ENCODE results near the gene TEDC2. TPM values are rescaled to one million over a fixed set of nuclear protein-coding genes. Genes with fewer than 3 reads are reported as not detected.

Gene TEDC2
- total RNA-seq, 3 donors from 2014 or later (not counting 1 experiment from before 2014, with no cell fraction given), result 0.47 to 2.2 (median 0.55) TPM

DNA sequence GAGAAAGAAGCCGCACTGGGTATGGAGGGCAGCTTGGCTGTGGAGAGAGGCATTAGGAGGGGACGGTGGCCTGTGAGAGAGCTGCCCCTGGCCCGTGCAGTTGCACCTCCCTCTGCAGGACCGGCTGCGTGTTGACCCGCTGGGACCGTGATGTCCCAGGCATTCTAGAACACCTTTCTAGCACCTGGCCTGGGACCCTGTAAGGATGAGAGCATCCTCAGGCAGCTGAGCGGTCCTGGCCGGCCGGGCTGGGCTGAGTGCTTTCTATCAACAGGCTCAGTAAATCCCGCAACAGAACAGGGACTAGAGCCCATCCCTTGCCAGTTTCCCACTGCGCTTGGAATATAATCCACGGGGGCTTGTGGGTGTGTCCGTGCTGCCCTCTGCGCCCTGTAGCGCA, 29.7 kb downstream of the TEDC2 start:
- Histone ChIP-seq H3K9me3 (ENCODE audit: control insufficient read depth, insufficient read depth, low read length) (no peaks in the 10 kb centered on the region), H3K27ac (ENCODE audit: low read length) (no peak overlapping the region), H3K36me3 (ENCODE audit: control insufficient read depth, insufficient read depth, low read length) (no peaks in the 10 kb centered on the region), H3K4me3 (ENCODE audit: low read length) (no peak overlapping the region), H3K4me1 (ENCODE audit: control insufficient read depth, insufficient read depth, low read length) (peaks cover 37% of the 10 kb centered on the region), H3K27me3 (ENCODE audit: control insufficient read depth, insufficient read depth, low read length) (no peaks in the 10 kb centered on the region)
- no peaks in the 10 kb centered on the region for H3K36me3 Mint-ChIP-seq
- 96% methylated on average over 16 of the region's 16 CpGs for WGBS (ENCODE audit: insufficient coverage)
- no peaks in the 10 kb centered on the region for H3K9me3 Mint-ChIP-seq
- H3K4me3 Mint-ChIP-seq, result no peak overlapping the region
- H3K27ac Mint-ChIP-seq, result no peak overlapping the region
- peaks cover 0 to 3% of the 10 kb centered on the region in 2 donors for H3K27me3 Mint-ChIP-seq (ENCODE audit: low read depth in 2 of 2)
- no peak for ATAC-seq
- intact Hi-C loops (cut with micrococcal nuclease), result loop anchor here (10.0 kb wide), 1 partner anchor 485 kb away; the partner anchor contains the start of gene ZNF598
- H3K4me1 Mint-ChIP-seq, result peaks cover 15 to 25% of the 10 kb centered on the region in 2 donors
- DNase-seq, result no peak
- TF ChIP-seq, protein P1, sequence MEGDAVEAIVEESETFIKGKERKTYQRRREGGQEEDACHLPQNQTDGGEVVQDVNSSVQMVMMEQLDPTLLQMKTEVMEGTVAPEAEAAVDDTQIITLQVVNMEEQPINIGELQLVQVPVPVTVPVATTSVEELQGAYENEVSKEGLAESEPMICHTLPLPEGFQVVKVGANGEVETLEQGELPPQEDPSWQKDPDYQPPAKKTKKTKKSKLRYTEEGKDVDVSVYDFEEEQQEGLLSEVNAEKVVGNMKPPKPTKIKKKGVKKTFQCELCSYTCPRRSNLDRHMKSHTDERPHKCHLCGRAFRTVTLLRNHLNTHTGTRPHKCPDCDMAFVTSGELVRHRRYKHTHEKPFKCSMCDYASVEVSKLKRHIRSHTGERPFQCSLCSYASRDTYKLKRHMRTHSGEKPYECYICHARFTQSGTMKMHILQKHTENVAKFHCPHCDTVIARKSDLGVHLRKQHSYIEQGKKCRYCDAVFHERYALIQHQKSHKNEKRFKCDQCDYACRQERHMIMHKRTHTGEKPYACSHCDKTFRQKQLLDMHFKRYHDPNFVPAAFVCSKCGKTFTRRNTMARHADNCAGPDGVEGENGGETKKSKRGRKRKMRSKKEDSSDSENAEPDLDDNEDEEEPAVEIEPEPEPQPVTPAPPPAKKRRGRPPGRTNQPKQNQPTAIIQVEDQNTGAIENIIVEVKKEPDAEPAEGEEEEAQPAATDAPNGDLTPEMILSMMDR (IDR thresholded peaks at IDR 0.05), result no peak

GRCh38 chr16:2490190-2491105, 30.5 kb downstream of the TEDC2 start:
- ATAC-seq (no peak), DNase-seq (no peak)
- 95% methylated on average over 23 of the region's 23 CpGs for WGBS (ENCODE audit: insufficient coverage)
- Mint-ChIP-seq H3K4me3 (no peak overlapping the region), H3K4me1 (peaks cover 15 to 24% of the 10 kb centered on the region in 2 donors), H3K9me3 (no peaks in the 10 kb centered on the region), H3K27ac (no peak overlapping the region), H3K36me3 (no peaks in the 10 kb centered on the region), H3K27me3 (ENCODE audit: low read depth in 2 of 2) (peaks cover 0 to 3% of the 10 kb centered on the region in 2 donors)
- Histone ChIP-seq H3K4me1 (ENCODE audit: control insufficient read depth, insufficient read depth, low read length) (peaks cover 32% of the 10 kb centered on the region), H3K27ac (ENCODE audit: low read length) (no peak overlapping the region), H3K4me3 (ENCODE audit: low read length) (no peak overlapping the region), H3K27me3 (ENCODE audit: control insufficient read depth, insufficient read depth, low read length) (no peaks in the 10 kb centered on the region), H3K9me3 (ENCODE audit: control insufficient read depth, insufficient read depth, low read length) (no peaks in the 10 kb centered on the region), H3K36me3 (ENCODE audit: control insufficient read depth, insufficient read depth, low read length) (no peaks in the 10 kb centered on the region)
- intact Hi-C loops (cut with micrococcal nuclease), result no loop called here
- TF ChIP-seq, protein P1 (IDR thresholded peaks at IDR 0.05), result no peak

DNA sequence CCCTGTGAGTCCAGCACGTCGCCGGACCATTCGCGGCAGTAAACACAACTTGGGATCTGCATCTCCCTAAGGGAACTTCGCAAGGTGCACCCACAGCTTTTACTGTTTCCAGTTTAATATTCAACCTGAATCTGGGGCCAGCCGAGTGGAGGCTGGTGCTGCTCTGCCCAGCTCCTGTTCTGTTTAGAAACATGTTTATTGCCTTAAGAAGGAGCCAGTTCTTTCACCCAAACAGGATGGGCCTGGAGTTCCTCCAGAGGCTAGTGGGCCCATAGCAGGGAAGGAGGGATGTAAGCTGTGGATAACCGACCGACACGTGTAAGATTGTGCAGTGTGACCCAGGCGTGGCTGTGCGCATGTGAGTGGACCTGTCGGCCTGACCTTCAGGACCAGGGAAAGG, 32.4 kb downstream of the TEDC2 start:
- Mint-ChIP-seq H3K4me3 (no peak overlapping the region), H3K9me3 (no peaks in the 10 kb centered on the region), H3K27ac (no peak overlapping the region), H3K4me1 (peaks cover 5 to 10% of the 10 kb centered on the region in 2 donors), H3K36me3 (no peaks in the 10 kb centered on the region), H3K27me3 (ENCODE audit: low read depth in 2 of 2) (peaks cover 0 to 1% of the 10 kb centered on the region in 2 donors)
- ATAC-seq (no peak), DNase-seq (no peak)
- H3K4me3 ChIP-seq (ENCODE audit: low read length), result no peak overlapping the region
- no peaks in the 10 kb centered on the region for H3K27me3 ChIP-seq (ENCODE audit: control insufficient read depth, insufficient read depth, low read length)
- H3K4me1 ChIP-seq (ENCODE audit: control insufficient read depth, insufficient read depth, low read length), result peaks cover 14% of the 10 kb centered on the region
- TF ChIP-seq, protein P1 (IDR thresholded peaks at IDR 0.05), result no peak
- intact Hi-C loops (cut with micrococcal nuclease), result no loop called here
- H3K36me3 ChIP-seq (ENCODE audit: control insufficient read depth, insufficient read depth, low read length), result peaks cover 6% of the 10 kb centered on the region
- H3K27ac ChIP-seq (ENCODE audit: low read length), result no peak overlapping the region
- H3K9me3 ChIP-seq (ENCODE audit: control insufficient read depth, insufficient read depth, low read length), result no peaks in the 10 kb centered on the region
- 98% methylated on average over 13 of the region's 13 CpGs for WGBS (ENCODE audit: insufficient coverage)
